WTC11 (cell line): ENCODE measurements around the gene KIAA0753. TPM values are rescaled to one million over a fixed set of nuclear protein-coding genes. Genes with fewer than 3 reads are reported as not detected.
A peak's percentile ranks its signal among the peaks of the same experiment; 100 is the strongest.

Experiments
- ATAC-seq: fragments of 200-7000 bp; cut with Tn5 transposase; 2 replicates; pipeline ENCODE4 v1.10.0; 2021; ENCODE audit warnings: mild to moderate bottlenecking, moderate library complexity
- CTCF ChIA-PET: fragments of 300-600 bp; sonication (Branson Sonifier 250); formaldehyde crosslinking; loops from one replicate; lab custom pipeline; 2021; ENCODE audit warnings: antibody characterized with exemption; lab: Charles Lee
- POLR2A ChIA-PET: fragments of 350-600 bp; sonication (Branson Sonifier 250); formaldehyde crosslinking; loops from one replicate; lab custom pipeline; 2021; ENCODE audit warnings: antibody characterized with exemption; lab: Charles Lee
- DNase-seq: peaks from one replicate; pipeline ENCODE4 v3.0.0; 2021; ENCODE audit warnings: low spot score
- H3K27ac Mint-ChIP-seq: 2 replicates; pipeline ENCODE4 v1.8.0; 2021; ENCODE audit warnings: mixed read lengths
- H3K27me3 Mint-ChIP-seq: 2 replicates; pipeline ENCODE4 v1.8.0; 2021; ENCODE audit warnings: low read depth, mild to moderate bottlenecking, moderate library complexity, mixed read lengths
- H3K36me3 Mint-ChIP-seq: 2 replicates; pipeline ENCODE4 v1.8.0; 2021; ENCODE audit warnings: mixed read lengths
- H3K4me1 Mint-ChIP-seq: 2 replicates; pipeline ENCODE4 v1.8.0; 2022; ENCODE audit warnings: mixed read lengths
- H3K4me3 Mint-ChIP-seq: 2 replicates; pipeline ENCODE4 v1.8.0; 2021; ENCODE audit warnings: mild to moderate bottlenecking, moderate library complexity, mixed read lengths
- H3K9me3 Mint-ChIP-seq: 2 replicates; pipeline ENCODE4 v1.8.0; 2021; ENCODE audit warnings: mixed read lengths
- CDX4 ChIP-seq: fragments of 250-450 bp; sonication (Bioruptor Pico); IDR thresholded peaks from 2 replicates; pipeline ENCODE4 v1.9.0; 2021; ENCODE audit warnings: moderate library complexity, mild to moderate bottlenecking, inconsistent platforms, borderline replicate concordance
- FOXK1 ChIP-seq: sonication (generic); formaldehyde crosslinking; IDR thresholded peaks from 2 replicates; pipeline ENCODE4 v1.8.0; 2022; ENCODE audit warnings: mild to moderate bottlenecking, moderate library complexity, missing genetic modification reagents
- GRHL2 ChIP-seq: fragments of 250-450 bp; sonication (Bioruptor Pico); IDR thresholded peaks from 2 replicates; pipeline ENCODE4 v1.8.0; 2022; ENCODE audit warnings: mild to moderate bottlenecking, moderate library complexity; ENCODE audit not compliant: insufficient replicate concordance, severe bottlenecking
- HMGA2 ChIP-seq: fragments of 250-450 bp; sonication (Bioruptor Pico); IDR thresholded peaks from 2 replicates; pipeline ENCODE4 v1.4.0; 2021; ENCODE audit warnings: mild to moderate bottlenecking, moderate library complexity
- JUN ChIP-seq: sonication (generic); formaldehyde crosslinking; IDR thresholded peaks from 2 replicates; pipeline ENCODE4 v1.8.0; 2023; ENCODE audit warnings: mild to moderate bottlenecking, missing genetic modification reagents
- NFE2L1 ChIP-seq: sonication (generic); formaldehyde crosslinking; IDR thresholded peaks from 2 replicates; pipeline ENCODE4 v1.8.1; 2023; ENCODE audit warnings: missing genetic modification reagents
- NR3C1 ChIP-seq: sonication (generic); formaldehyde crosslinking; conservative IDR thresholded peaks from 2 replicates; pipeline ENCODE4 v1.8.1; 2023; ENCODE audit warnings: low read depth, mild to moderate bottlenecking, missing genetic modification reagents
- SOX15 ChIP-seq: fragments of 250-450 bp; sonication (Bioruptor Pico); IDR thresholded peaks from 2 replicates; pipeline ENCODE4 v1.9.0; 2021; ENCODE audit warnings: mild to moderate bottlenecking
- STAT6 ChIP-seq: sonication (generic); formaldehyde crosslinking; conservative IDR thresholded peaks from 2 replicates; pipeline ENCODE4 v1.8.1; 2023; ENCODE audit warnings: mild to moderate bottlenecking, low read depth, missing genetic modification reagents, moderate library complexity
- USF1 ChIP-seq: sonication (generic); formaldehyde crosslinking; IDR thresholded peaks from 2 replicates; pipeline ENCODE4 v1.8.0; 2022; ENCODE audit warnings: mild to moderate bottlenecking, missing genetic modification reagents
- ZBTB43 ChIP-seq: sonication (generic); formaldehyde crosslinking; IDR thresholded peaks from 2 replicates; pipeline ENCODE4 v1.8.1; 2023; ENCODE audit warnings: mild to moderate bottlenecking, missing genetic modification reagents
- ZNF121 ChIP-seq: sonication (generic); formaldehyde crosslinking; IDR thresholded peaks from 2 replicates; pipeline ENCODE4 v1.8.0; 2023; ENCODE audit warnings: missing genetic modification reagents
- ZNF425 ChIP-seq: fragments of 250-450 bp; sonication (Bioruptor Pico); conservative IDR thresholded peaks from 2 replicates; pipeline ENCODE4 v1.9.0; 2021; ENCODE audit warnings: mild to moderate bottlenecking
- total RNA-seq: library from RNA; stranded (reverse); gene quantifications from 3 replicates; pipeline ENCODE4 v1.2.3, GENCODE V29; 2021

Gene KIAA0753
- total RNA-seq, 1 experiment from 2014 or later = 22.8 TPM

GRCh38 chr17:6641247-6641863 is 844 bp upstream of the KIAA0753 start (continued):
- TF ChIP-seq ZNF121 (CRISPR knock-in tag) (0 out of 2 replicates have a peak, but pooled peaks have one; percentile 4), STAT6 (CRISPR knock-in tag) (no peak), GRHL2 (CRISPR knock-in tag) (no peak)

- ATAC-seq (peak; percentile 11), DNase-seq (peak; percentile 29)
- H3K4me3 Mint-ChIP-seq = peak overlapping the region; percentile 88
- no peaks in the 10 kb centered on the region for H3K9me3 Mint-ChIP-seq
- ChIA-PET CTCF (interaction anchor here (0.5 to 2.4 kb wide), 6 partner anchors 9 to 365 kb away, joined by 3 to 5 read pairs (median 4); partner anchors contain the start of genes C17orf100 and MED31), POLR2A (interaction anchor here (0.5 kb wide), 1 partner anchor 32 kb away, joined by 3 read pairs; no protein-coding TSS in a partner anchor)
- H3K27me3 Mint-ChIP-seq = no peaks in the 10 kb centered on the region
- H3K36me3 Mint-ChIP-seq = peaks cover 28% of the 10 kb centered on the region
- H3K27ac Mint-ChIP-seq = no peak overlapping the region
- H3K4me1 Mint-ChIP-seq = peaks cover 23% of the 10 kb centered on the region
- TF ChIP-seq NFE2L1 (CRISPR knock-in tag) (no peak), ZBTB43 (CRISPR knock-in tag) (no peak), JUN (CRISPR knock-in tag) (no peak), ZNF425 (CRISPR knock-in tag) (no peak), HMGA2 (CRISPR knock-in tag) (no peak), SOX15 (CRISPR knock-in tag) (no peak), FOXK1 (CRISPR knock-in tag) (no peak), USF1 (CRISPR knock-in tag) (no peak), CDX4 (CRISPR knock-in tag) (no peak), NR3C1 (CRISPR knock-in tag) (no peak), GRHL2 (CRISPR knock-in tag) (no peak)
Measured at GRCh38 chr17:6639586-6640535, 650 bp downstream of the KIAA0753 start.
